Tibial nerve (tissue), 4 donors: ENCODE results near the gene G3BP1. TPM values are rescaled to one million over a fixed set of nuclear protein-coding genes. Genes with fewer than 3 reads are reported as not detected.

Experiments used
- DNase-seq, 2 donors: peaks; one replicate each; pipeline ENCODE4 v3.0.0-alpha.2; 2019; ENCODE audit warnings: low spot score in 2 of 2
- H3K27ac ChIP-seq, 4 donors: fragments of 200-600 bp; sonication (generic) in 3 of 4; one replicate each; pipeline ENCODE4 v1.5.1; 2017 to 2019; ENCODE audit warnings: mild to moderate bottlenecking in 1 of 4
- H3K27me3 ChIP-seq, 2 donors: fragments of 200-600 bp; sonication (generic) in 1 of 2; one replicate each; pipeline versions ENCODE4 v1.5.1 to v1.6.0; 2017 to 2019
- H3K36me3 ChIP-seq, 3 donors: fragments of 200-600 bp; sonication (generic); one replicate each; pipeline ENCODE4 v1.5.1; 2018 to 2019
- H3K4me1 ChIP-seq, 4 donors: fragments of 200-600 bp; sonication (generic) in 3 of 4; one replicate each; pipeline ENCODE4 v1.5.1; 2017 to 2019
- H3K4me3 ChIP-seq, 4 donors: fragments of 200-600 bp; sonication (generic) in 3 of 4; one replicate each; pipeline ENCODE4 v1.5.1; 2017 to 2019; ENCODE audit warnings: mild to moderate bottlenecking in 1 of 4, moderate library complexity in 1 of 4
- H3K9me3 ChIP-seq, 4 donors: fragments of 200-600 bp; sonication (generic) in 3 of 4; one replicate each; pipeline ENCODE4 v1.5.1; 2017 to 2019
- CTCF ChIP-seq, 5 experiments: fragments of 200-600 bp in 3 of 5; fragments of 450-650 bp in 2 of 5; sonication (generic) in 3 of 5; IDR thresholded peaks; one replicate each; pipeline ENCODE4 v1.5.1; 2016 to 2019; ENCODE audit warnings: antibody characterized with exemption in 5 of 5, mild to moderate bottlenecking in 3 of 5, moderate library complexity in 2 of 5
- EP300 ChIP-seq, 2 donors: sonication (generic); formaldehyde crosslinking; IDR thresholded peaks; one replicate each; pipeline ENCODE4 v1.6.1; 2017; ENCODE audit warnings: antibody characterized with exemption in 2 of 2, mild to moderate bottlenecking in 1 of 2
- POLR2A ChIP-seq, 2 donors: fragments of 450-650 bp; IDR thresholded peaks; one replicate each; pipeline ENCODE4 v1.6.1; 2017; ENCODE audit warnings: antibody characterized with exemption in 2 of 2, mild to moderate bottlenecking in 2 of 2, moderate library complexity in 2 of 2
- WGBS, 2 donors: methylation state at CpG; one replicate each; pipeline ENCODE4 v1.1.5; 2018; 5-methylcytosine and 5-hydroxymethylcytosine counted together
- total RNA-seq, 4 donors: library from RNA; depleted of rRNA; stranded (reverse); fragments of >200 nt; gene quantifications; one replicate each; pipeline ENCODE4 v1.1.0, GENCODE V29; 2016

G3BP1 gene
- total RNA-seq, 4 donors from 2014 or later = 78.2 to 86.7 (median 84.3) TPM

- DNase-seq = no peak
- H3K9me3 ChIP-seq = no peaks in the 10 kb centered on the region
- H3K27me3 ChIP-seq = no peaks in the 10 kb centered on the region
- no peak overlapping the region for H3K27ac ChIP-seq
- H3K36me3 ChIP-seq = peaks cover 0 to 3% (median 0%) of the 10 kb centered on the region in 3 donors
- no peak overlapping the region for H3K4me3 ChIP-seq
- H3K4me1 ChIP-seq = no peaks in the 10 kb centered on the region
- TF ChIP-seq POLR2A (IDR thresholded peaks at IDR 0.05) (no peak), CTCF (IDR thresholded peaks at IDR 0.05) (no peak), EP300 (IDR thresholded peaks at IDR 0.05) (no peak)
These were observed 48.1 kb downstream of the G3BP1 start for GRCh38 chr5:151819830-151820229.

GRCh38 chr5:151820271-151820670 lies 48.5 kb downstream of the G3BP1 start:
- Histone ChIP-seq H3K27ac (no peak overlapping the region), H3K9me3 (no peaks in the 10 kb centered on the region), H3K27me3 (no peaks in the 10 kb centered on the region), H3K36me3 (no peaks in the 10 kb centered on the region), H3K4me1 (no peaks in the 10 kb centered on the region), H3K4me3 (no peak overlapping the region)
- TF ChIP-seq EP300 (IDR thresholded peaks at IDR 0.05) (no peak), CTCF (IDR thresholded peaks at IDR 0.05) (no peak), POLR2A (IDR thresholded peaks at IDR 0.05) (no peak)
- no peak for DNase-seq
- 67 to 84% methylated on average over 3 of the region's 3 CpGs for WGBS, 2 donors

GRCh38 chr5:151820903-151821302 lies 49.1 kb downstream of the G3BP1 start:
- Histone ChIP-seq H3K4me3 (no peak overlapping the region), H3K9me3 (no peaks in the 10 kb centered on the region), H3K4me1 (no peaks in the 10 kb centered on the region), H3K27me3 (no peaks in the 10 kb centered on the region), H3K27ac (no peak overlapping the region), H3K36me3 (no peaks in the 10 kb centered on the region)
- no peak for DNase-seq
- 39 to 45% methylated on average over 1 of the region's 1 CpG for WGBS, 2 donors
- TF ChIP-seq POLR2A (IDR thresholded peaks at IDR 0.05) (no peak), EP300 (IDR thresholded peaks at IDR 0.05) (no peak), CTCF (IDR thresholded peaks at IDR 0.05) (no peak)

- no peak for DNase-seq
- WGBS, 2 donors = 92 to 94% methylated on average over 4 of the region's 4 CpGs
- Histone ChIP-seq H3K9me3 (no peaks in the 10 kb centered on the region), H3K4me1 (no peaks in the 10 kb centered on the region), H3K27me3 (no peaks in the 10 kb centered on the region), H3K4me3 (no peak overlapping the region), H3K36me3 (no peaks in the 10 kb centered on the region), H3K27ac (no peak overlapping the region)
- TF ChIP-seq POLR2A (IDR thresholded peaks at IDR 0.05) (no peak), EP300 (IDR thresholded peaks at IDR 0.05) (no peak), CTCF (IDR thresholded peaks at IDR 0.05) (no peak)
These were observed 50.4 kb downstream of the G3BP1 start for GRCh38 chr5:151822141-151822540.

GRCh38 chr5:151825445-151825844 lies 53.7 kb downstream of the G3BP1 start:
- no peak overlapping the region for H3K27ac ChIP-seq
- peak in 1 of 2 donors; percentile 72 for DNase-seq
- H3K4me1 ChIP-seq = no peaks in the 10 kb centered on the region
- no peak overlapping the region for H3K4me3 ChIP-seq
- H3K27me3 ChIP-seq = no peaks in the 10 kb centered on the region
- no peaks in the 10 kb centered on the region for H3K9me3 ChIP-seq
- H3K36me3 ChIP-seq = peaks cover 0 to 3% (median 0%) of the 10 kb centered on the region in 3 donors
- TF ChIP-seq CTCF (IDR thresholded peaks at IDR 0.05) = peak; percentile 76 to 88 (median 77)
- no peak for TF ChIP-seq POLR2A (IDR thresholded peaks at IDR 0.05)
- 20 to 21% methylated on average over 1 of the region's 1 CpG for WGBS, 2 donors
